ENCODE results near the gene BCAM.

DNA sequence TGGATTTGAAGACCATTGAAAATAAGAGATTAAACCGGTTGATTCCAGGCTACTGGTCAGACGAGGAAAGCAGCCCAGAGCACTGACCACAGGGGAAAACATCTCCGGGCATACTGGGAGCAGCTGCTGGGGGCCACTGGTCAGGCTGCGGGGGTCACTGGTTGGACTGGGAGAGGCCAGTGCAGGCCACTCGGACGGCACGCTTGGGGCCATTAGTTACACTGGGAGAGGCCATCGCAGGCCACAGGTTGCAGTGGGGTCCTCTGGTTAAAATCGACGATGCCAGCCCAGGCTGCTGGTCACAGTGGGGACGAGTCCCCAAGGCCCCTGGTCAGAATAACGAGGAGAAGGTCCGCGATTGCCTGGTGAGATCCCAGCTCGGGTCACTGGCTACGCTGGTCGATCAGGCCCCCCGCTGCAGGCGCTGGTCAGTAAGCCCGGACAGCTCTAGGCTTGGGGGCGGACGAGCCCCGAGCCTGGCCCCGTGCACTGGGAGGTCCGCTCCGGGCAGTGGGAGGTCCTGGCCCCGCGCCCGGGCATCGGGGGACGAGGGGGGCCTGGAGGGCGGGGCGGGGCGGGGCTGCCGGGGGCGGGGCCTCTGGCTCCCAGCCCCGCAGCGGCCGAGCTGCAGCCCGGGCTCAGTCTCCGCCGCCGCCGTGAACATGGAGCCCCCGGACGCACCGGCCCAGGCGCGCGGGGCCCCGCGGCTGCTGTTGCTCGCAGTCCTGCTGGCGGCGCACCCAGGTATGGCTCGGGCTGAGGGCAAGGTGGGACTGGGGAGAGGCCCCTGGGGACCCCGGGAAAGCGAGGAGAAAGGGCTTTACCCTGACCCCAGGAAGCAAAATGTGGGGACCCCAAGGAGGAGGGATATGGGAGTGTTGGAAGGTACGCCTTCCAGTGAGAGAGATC lies at the start of gene BCAM:
- TF ChIP-seq POLR2A (IDR thresholded peaks at IDR 0.05) = no peak
- no peak for TF ChIP-seq CTCF (IDR thresholded peaks at IDR 0.05)
